Fibroblast of gingiva (primary cell): ENCODE data around the gene FAM3C.

ENCODE experiments used
- DNase-seq: peaks from one replicate; pipeline ENCODE4 v3.0.0-alpha.2; 2011; ENCODE audit warnings: low read depth

Gene FAM3C

DNA sequence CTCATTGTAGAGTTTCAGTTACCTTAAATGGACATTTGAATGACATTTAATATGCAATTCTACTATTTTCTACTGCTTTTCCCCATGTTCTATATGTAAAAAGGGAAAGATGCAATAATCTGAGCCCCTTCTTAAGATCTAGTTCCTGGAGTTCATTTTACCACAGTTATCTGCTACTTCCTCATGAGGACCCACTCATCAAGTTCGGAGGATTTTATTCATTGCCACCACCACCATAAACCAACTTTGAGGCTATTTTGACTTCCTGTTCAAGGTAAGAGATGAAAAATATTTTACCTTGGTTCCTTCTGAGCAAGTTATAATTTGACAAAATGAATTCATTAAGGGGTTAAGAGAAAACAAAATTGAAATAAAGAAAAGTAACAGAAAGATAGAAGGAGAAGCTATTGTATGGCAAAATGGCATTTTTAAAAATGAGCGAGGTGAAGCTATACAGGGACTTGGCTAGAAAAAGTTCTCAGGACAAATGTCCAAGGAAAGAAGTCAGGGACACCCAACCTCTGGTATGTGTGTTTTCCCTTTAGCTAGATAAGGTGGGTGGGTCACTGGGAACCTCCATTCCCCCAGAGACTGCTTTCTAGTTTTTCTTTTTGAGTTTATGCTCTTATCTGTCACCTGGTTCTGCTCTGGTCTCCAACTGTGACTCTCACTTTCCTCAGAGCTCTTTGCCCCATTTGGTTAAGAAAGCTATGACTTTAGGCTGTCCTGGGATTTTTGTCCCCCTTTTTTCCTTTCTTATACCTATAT is 14.9 kb upstream of the FAM3C start:
- DNase-seq = no peak

DNA sequence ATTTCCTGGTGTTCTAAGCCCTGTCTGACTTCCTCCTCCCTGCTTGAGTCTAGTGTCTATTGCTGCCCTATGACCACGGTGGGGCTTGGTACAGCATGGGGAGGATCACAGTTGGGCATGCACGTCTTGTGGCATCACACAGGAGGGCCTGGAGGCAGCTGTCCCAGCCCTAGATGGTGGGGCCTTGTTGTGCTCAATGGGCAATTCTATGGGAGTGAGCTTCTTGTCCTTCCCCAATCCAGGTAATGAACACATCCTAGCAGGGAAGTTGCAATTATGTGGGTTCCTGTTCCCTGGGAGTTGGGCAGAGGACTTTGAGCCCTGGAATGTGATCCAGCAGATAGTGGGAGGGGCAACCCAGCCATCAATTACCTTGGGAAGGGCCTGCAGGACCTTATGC is 10.8 kb upstream of the FAM3C start:
- DNase-seq = no peak

DNA sequence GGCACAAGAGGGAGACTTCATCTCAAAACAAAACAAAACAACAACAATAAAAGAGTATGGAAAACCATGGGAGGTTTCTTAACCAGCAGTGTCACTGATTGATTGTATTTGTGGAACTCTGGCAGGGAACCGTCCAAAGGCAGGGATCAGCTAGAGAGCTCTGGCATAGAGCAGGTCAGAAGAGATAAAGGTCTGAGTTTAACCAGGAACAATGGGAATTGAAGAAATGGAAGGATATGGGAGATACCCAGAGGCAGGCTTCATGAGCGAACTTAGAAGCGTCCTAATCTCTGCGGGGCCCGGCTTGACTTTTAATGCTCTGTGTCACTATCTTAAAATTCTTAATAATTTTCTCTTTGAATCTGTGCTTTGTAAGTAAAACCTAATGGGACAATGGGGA is 10.4 kb upstream of the FAM3C start:
- DNase-seq = no peak

DNA sequence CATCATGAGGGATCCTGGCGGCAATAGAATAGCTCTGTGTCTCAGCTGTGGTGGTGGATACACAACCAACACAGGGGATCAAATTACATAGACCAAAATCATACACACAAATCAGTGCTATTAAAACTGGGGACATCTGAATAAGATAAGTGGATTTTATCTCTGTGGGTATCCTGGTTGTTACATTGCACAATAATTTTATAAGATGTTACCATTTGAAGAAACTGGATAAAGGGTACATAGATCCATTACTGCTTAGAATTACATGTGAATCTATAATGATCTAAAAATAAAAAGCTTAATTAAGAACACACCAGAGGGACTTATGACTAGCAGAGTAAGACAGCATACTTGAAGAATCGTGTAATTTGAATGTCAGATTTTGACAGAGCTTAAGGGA is 8.2 kb upstream of the FAM3C start:
- DNase-seq = no peak

DNA sequence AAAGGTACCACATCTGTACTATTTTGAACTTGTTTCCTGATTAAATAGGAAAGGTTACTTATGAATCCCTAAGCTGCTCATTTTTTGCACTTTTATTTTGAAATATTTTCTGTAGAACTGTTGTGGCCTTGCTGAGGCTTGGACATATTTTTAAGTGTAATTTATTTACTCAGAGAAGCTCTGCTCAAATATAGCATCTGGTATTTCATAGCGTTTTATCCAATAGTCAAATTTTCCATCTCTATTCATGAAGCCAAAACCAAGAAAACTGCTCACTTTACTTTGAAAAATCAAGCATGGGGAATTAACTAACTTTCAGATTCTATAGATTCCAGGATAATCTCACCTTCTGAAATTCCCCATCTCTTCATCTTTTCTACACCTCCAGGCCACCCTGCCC is 6.6 kb upstream of the FAM3C start:
- DNase-seq = peak; percentile 18

DNA sequence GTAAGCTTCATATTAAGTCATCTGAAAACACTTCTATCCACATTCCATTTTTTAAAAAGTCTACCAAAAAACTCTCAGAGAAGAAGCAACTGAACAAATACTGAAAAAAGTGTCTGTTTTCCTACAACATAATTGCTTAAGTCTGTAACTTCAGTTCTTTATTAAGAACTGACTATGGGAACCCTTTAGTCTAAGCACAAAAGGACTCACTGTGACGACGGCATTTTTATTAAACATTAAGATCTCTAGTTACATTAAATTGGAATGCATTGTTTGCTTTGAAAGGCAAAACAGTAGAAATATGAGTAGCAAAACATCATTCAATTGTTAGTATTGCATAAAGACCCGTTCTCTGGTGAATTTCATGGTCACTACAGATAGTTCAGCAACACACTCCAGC is 5.8 kb upstream of the FAM3C start:
- DNase-seq = peak; percentile 87

DNA sequence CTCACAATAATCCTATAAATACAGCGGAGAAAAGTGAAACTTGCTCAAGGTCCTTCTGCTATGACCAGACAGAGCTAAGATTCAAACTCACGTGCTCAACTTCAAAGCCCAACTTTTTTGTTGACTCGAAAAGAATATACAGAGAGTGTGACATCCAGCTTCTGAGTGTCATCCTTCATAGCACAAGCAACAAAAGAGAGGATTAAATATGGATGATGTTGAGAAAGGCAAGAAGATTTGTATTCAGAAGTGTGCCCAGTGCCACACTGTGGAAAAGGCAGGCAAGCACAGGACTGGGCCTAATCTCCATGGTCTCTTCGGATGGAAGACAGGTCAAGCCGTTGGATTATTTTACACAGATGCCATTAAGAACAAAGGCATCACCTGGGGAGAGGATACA is 2.1 kb upstream of the FAM3C start:
- no peak for DNase-seq

DNA sequence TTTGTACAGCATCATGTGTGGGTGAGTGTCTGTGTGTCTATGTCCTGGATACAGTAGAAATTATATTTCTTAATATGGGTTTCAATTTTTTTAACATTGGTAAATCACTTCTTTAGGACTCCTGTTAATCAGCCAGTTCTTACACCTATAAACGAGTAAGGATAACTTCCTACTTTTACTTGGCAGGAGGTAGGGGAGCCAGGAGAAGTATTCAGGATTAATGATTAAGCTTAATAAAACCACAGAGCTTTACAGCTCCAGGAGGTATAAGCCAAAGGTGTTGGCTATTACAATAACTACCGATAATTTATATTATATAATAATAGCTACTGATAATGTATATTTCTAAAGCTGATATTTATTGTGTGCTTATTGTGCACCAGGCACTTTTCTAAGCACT is 1.7 kb upstream of the FAM3C start:
- no peak for DNase-seq

DNA sequence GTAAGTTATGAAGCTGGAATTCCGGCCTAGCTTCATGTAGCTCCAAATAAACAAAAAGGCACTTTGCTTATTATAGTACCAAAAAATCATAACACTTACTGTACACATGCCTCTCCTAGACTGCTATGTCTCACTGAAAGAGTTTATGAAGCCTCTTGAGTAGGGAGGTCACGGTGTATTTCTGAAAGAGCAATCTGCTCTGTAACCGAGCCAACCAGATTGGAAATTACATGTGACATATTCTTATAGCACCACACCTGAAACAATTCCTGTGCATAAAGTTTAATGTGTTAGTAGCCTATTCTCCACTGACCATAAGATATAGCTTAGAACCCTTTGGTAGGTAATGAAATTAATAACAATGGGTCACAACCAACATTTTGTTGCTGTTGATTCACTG is 1.3 kb upstream of the FAM3C start:
- DNase-seq = no peak

DNA sequence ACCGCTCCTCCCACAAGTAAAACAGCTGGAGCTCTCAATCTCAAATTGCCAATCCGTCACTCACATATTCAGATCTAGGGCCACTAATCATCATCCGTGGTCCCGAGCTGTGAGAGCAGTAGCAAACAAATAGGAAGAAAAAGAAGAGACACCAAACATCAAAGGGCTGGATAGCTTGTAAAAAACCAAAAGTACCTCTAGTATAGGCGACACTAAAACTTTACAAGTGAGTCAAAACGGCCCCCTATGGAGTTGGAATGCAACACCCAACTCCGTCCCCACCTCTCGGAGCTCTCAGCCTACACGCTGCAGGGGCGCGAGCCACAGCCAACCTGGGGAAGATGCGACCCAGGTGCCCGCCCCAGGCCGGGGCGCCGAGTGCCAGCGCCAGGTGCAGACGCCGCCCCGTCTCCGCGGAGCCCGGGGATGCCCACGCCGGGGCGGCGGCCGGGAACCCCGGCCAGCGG is 581 bp downstream of the FAM3C start:
- no peak for DNase-seq

DNA sequence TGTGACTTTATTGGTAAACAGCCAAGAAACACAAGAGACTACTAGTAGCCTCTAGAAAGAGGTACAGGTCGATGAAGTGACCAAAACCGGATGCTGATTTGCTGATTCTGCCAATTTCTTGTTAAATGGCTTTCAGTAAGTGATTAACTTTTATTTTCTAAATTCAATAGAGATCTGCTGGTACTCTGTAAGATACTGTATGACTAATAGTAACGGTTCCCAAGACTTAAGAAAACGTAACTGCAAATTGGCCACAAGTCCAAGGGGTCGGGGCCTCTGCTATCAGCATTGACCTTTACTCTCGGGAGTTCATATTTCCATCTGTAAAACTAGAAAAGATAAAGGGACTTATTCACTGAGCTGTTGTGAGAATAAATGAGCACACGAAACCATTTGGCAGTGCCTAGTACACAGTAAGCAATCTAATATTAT is 1.4 kb downstream of the FAM3C start:
- DNase-seq = no peak

DNA sequence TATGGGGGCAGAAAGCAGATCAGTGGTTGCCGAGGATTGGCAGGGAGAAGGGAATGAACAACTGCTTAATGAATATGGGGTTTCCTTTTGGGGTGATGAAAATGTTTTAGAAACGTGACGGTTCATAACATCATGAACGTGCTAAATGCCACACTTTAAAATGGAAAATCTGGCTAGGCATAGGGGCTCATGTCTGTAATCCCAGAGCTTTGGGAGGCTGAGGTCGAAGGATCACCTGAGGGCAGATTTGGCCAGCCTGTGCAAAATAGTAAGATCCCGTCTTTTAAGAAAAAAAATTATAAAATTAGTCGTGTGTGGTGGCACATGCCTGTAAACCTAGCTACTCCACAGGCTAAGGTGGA is 3.1 kb downstream of the FAM3C start:
- no peak for DNase-seq

DNA sequence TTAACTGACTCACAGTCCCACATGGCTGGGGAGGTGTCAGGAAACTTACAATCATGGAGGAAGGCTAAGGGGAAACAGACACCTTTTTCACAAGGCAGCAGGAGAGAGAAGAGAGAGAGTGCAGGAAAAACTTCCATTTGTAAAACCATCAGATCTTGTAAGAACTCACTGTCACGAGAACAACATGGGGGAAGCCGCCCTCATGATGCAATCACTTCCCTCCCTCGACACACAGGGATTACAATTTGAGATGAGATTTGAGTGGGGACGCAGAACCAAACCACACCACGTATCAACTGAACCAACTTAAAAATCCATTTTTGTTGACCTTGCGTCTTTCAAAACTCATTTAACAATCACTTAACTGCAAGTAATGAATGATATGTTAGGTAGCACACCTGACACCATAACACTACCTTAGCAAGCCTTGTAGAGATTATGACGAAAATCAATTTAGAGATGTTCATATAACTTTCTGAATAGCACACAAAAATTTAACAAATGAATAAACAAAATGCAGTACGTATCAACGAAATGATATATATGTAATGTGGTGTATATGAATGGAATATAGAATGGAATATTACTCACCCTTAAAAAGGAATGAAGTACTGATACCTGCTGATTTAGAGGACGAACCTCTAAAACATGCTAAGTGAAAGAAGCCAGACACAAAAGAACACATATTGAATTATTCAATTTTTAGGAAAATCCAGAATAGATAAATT is 3.7 kb downstream of the FAM3C start:
- DNase-seq = no peak

DNA sequence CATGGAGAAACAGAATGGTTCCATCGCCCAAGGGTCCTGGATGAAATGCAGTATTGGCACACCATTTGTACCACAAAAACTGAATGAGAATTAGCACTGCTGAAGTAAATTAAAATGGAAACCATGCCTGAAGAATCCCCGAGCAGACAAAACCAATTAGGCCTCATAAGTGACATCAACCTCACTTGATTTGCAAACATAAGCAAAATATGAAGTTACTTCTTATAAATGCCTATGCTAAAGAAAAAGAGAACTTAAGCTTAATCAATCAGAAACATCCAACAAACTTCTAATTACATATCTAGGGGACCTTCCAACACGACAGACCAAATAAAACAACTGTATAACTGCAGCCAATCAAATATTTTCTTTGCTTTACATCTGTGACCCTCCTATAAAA is 4.4 kb downstream of the FAM3C start:
- no peak for DNase-seq

DNA sequence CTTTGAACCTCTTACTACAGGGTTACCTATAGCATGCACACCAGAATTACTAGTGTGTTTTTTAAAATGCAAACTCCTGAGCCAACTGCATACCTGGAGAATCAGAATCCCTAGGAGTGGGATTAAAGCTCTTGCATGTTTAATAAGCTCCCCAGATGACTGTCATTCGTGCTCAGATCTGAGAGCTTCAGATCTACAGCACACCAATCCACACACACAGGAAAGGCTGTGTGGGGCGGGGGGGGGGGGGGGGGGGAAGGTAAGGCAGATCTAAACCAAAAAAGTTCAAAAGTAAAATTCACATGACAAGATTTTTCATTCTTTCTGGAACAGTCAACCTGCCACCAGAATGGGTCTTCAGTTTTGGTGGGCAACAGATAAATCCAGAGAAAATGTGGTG is 5.5 kb downstream of the FAM3C start:
- DNase-seq = no peak

DNA sequence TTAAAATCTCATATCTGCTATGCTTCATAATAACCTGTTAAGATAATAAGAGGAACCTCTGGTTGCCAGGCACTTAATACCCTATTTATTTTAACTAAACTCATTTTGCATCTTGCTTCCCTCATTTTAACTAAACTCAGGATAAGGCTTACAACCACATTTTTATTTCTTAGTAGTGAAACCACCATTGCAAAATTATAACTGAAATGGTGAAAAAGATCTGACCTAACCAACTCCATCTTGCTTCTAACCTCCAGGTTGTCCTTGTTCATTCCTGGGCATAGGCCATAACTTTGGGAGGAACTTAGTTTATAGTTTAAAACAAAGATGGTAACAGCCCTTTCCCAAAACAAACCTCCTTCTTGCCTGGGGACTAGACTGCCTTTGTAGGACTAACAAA is 6.0 kb downstream of the FAM3C start:
- DNase-seq = no peak

DNA sequence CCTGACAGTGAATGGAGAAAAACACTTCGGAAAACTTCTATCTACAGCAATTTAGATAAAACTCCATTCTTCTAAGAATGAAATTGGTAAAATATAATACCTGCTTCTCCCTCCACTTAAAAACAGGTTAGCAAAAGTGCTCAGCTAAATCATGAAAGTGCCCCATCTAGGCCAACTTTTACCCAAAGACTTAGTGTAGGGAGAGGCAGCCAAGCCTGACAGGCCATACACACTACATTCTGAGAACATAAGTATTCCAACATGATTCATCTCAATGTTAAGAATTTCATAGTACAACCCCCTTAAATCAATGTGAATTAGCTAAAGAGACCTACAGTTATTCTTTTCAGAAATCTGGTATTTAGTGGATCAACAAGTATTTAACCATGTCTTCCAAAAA is 7.2 kb downstream of the FAM3C start:
- no peak for DNase-seq

DNA sequence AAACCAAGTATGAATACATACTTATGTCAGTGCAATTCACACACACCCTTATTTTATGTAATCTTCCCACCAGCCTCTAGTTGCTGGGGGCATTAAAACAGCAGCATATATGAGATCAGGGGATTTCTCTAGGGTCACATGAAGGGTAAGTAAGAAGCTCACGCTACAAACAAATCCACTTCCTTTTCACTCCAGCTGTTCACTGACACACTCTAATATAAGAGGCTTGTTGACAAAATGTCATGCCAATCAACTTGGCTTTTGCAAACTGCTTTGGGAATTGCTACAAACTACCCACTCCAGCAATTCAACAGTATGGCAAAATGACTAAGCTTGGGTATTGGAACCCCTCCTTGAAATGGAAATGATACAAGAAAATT is 10.3 kb downstream of the FAM3C start:
- no peak for DNase-seq

DNA sequence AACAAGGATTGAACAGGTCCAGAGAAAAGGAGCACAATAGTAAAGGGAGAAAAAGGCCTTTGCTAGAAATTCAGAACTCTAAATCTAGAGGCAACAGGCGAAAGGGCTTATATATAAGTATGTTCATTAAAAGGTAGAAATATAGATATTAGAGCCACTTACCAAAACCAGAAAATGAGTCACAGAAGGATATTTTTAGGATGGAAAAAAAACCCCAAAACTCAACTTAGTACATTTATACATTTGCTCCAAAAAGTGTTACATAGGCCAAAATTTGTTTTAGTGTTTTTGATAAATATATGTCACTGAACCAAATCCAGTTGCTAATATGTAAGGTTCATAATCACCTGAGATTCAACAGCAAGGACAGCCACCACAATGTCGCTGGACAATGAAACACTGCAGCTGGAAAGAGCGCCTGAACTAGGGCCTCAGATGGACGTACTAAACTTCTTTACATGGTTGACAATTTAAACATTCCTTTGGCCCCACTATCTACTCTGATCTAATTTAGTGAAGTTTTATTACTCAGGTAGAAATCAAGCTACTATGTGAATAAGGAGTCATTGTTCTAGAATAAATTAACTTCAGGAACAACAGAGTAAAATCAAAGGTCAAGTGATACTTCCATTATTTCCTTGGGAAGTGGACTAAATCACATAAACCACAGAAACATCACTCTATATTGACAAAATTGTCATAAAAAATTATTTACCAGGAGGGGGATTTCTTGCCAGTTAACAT is 10.9 kb downstream of the FAM3C start:
- no peak for DNase-seq

DNA sequence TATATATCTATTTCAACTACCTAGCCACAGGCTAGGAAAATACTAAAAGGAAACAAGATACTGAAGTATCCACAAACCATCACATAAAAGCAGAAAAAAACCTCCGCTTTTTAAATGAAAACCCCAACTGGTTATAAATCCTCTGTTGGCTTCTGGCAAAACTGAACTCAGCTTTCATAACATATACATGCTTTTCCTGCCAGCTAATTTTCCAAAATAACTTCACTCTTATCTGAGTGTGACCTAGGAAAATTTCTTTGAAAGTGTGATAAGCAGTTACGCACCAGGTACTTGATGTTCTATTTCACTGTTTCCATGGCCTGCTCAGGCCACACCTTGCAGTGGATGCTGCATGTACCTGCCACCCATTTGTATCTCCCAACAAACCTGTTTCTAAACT is 11.8 kb downstream of the FAM3C start:
- DNase-seq = no peak

DNA sequence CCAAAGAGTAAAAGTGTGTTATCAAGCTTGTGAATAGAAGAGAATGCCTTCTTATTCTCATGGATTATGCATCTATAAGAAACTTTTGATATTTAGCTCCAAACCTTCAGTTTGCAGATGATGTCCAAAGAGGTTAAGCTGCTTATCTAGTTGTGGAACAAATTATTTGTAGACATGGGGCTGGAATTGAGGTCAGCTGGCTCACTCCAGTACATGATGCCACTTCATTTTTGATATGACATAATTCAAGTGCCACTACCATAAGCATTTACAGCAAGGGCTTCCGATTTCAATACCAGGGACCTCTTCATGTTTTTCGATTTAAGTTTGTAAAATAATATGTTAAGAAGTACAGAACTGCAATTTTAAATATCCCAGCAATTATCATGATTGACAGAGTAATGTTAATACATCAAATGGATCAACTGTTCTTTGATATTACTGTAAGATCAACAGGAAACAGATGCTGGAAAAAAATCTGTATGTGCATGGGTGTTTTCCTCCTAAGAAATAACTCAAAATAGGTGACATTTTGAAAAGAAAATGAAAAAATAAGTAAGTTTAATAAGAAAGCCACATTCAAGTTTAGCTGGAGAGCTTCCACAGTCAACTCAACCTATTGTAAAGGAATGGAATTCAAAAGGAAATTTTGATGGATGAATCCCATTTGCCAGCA is 12.7 kb downstream of the FAM3C start:
- DNase-seq = no peak

DNA sequence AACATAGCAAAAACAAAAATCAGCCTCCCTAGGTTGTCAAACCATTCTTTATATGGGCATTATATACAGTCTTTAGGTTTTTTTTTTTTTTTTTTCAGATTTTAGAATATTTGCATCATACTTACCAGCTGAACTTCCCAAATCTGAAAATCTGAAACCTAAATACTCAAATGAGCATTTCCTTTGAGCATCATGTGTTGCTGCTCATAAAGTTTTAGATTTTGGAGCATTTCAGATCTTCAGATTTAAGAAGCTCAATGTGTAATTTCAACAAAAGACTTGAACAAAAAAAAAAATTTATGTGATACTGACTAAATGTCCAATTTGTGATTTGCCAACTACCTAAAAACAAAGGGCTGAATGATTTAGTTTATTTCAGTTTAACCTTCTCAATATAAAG is 13.6 kb downstream of the FAM3C start:
- DNase-seq = no peak

DNA sequence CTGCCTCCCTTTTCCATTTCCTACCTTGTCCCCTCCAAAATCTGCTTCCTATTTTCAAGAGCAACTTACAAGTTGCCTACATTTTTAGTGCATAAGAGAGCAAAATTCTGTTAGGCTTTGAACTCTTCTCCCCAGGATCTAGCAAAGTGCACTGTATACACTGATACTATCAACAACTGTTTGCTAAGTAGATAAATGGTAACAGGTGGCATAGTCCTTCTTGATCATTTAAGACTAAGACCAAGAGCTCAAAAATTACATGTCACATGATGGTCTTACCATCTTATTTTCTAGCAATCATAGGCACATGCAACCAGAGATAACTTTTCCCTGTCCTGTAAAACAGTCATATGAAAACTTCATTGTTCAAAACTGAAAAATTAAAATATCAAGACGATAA is 16.2 kb downstream of the FAM3C start:
- DNase-seq = no peak
